SJCRH30 (cell line): ENCODE data around the gene FGF21. TPM values are rescaled to one million over a fixed set of nuclear protein-coding genes. Genes with fewer than 3 reads are reported as not detected.
"Not testable (repeated sequence)": the region's sequence is repeated elsewhere in the genome, so short reads cannot be mapped to it uniquely, and the experiment has no call there.

ENCODE experiments used
- DNase-seq, 2 experiments: peaks; one replicate each; pipeline ENCODE4 v3.0.0-alpha.2; 2015 to 2020
- H3K27ac ChIP-seq: fragments of 250-450 bp; sonication (Bioruptor Pico); 2 replicates; pipeline ENCODE4 v1.5.1; 2020; ENCODE audit warnings: mild to moderate bottlenecking, moderate library complexity
- H3K27me3 ChIP-seq: fragments of 250-450 bp; sonication (Bioruptor Pico); 2 replicates; pipeline ENCODE4 v1.5.1; 2020; ENCODE audit warnings: mild to moderate bottlenecking, moderate library complexity
- H3K36me3 ChIP-seq: fragments of 250-450 bp; sonication (Bioruptor Pico); 2 replicates; pipeline ENCODE4 v1.5.1; 2020; ENCODE audit warnings: mild to moderate bottlenecking, moderate library complexity
- H3K4me1 ChIP-seq: fragments of 250-450 bp; sonication (Bioruptor Pico); 2 replicates; pipeline ENCODE4 v1.5.1; 2020; ENCODE audit warnings: mild to moderate bottlenecking, moderate library complexity
- H3K4me3 ChIP-seq: fragments of 250-450 bp; sonication (Bioruptor Pico); 2 replicates; pipeline ENCODE4 v1.5.1; 2020; ENCODE audit warnings: mild to moderate bottlenecking, moderate library complexity
- H3K9me3 ChIP-seq: fragments of 250-450 bp; sonication (Bioruptor Pico); replicated peaks from 2 replicates; pipeline ENCODE4 v1.5.1; 2020; ENCODE audit warnings: mild to moderate bottlenecking, moderate library complexity
- total RNA-seq: library from RNA; depleted of rRNA; stranded (reverse); fragments of >200 nt; shearing (Covaris generic); gene quantifications from 2 replicates; pipeline ENCODE4 v1.2.3, GENCODE V29; 2014

Gene FGF21
- total RNA-seq, 1 experiment from 2014 or later = not detected

DNA sequence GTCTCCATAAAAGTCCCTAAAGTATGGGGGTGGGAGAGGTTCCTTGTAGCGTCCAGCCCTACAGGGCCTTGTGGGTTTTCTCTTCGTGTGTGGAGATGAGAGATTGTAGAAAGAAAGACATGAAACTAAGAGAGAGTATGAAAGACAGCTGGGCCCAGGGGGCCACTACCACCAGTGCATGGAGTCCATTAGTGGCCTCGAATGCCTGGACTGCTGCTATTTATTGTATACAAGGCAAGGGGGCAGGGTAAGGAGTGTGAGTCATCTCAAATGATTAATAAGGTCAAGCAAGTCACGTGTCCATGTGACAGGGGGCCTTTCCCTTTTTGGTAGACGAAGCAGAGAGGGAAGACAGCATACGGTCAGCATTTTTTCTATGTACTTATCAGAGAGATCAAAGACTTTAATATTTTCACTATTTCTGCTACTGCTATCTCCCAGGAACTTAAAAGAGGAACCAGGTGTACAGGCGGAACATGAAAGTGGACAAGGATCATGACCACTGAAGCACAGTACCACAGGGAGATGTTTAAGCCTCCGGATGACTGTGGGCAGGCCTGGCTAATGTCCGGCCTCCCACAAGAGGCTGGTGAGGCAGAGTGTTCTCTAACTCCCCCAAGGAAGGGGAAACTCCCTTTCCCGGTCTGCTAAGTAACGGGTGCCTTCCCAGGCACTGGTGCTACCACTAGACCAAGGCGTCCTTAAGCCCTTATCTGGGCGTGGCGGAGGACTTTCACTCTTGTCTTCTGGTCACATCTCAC lies 25.5 kb downstream of the FGF21 start:
- peak; percentile 26 to 42 for DNase-seq
- no peak overlapping the region for H3K4me3 ChIP-seq

DNA sequence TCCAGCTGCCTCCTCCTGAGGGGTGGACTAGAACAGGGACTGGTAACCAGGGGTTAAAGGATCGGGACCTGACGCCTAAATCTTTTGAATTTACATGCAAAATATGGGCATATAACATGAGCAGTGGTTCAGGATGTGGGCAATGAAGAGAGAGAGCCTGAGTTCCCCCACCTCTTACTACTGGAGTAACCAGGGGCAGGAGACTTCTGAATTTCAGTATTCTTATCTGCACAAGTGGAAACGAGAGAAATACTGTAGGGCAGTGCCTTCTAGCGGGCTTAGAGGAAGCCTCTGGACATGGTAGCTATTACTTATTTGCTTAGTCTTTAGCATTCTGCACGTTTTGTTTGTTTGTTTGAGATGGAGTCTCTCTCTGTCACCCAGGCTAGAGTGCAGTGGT lies 29.2 kb downstream of the FGF21 start:
- H3K27ac ChIP-seq = no peak overlapping the region
- H3K27me3 ChIP-seq = peaks cover 3% of the 10 kb centered on the region; the same call in 1 of the 2 replicates
- peak in 1 of 2 experiments; percentile 44 for DNase-seq
- H3K4me3 ChIP-seq = no peak overlapping the region
- no peaks in the 10 kb centered on the region for H3K36me3 ChIP-seq
- H3K4me1 ChIP-seq = 0 out of 2 replicates have a peak, but pooled peaks cover 8% of the 10 kb centered on the region
- no peaks in the 10 kb centered on the region for H3K9me3 ChIP-seq

More for the DNA sequence above, 25.5 kb downstream of the FGF21 start:
- no peak overlapping the region for H3K27ac ChIP-seq
- H3K27me3 ChIP-seq = peaks cover 3% of the 10 kb centered on the region; the same call in 1 of the 2 replicates
- H3K4me1 ChIP-seq = 0 out of 2 replicates have a peak, but pooled peaks cover 8% of the 10 kb centered on the region
- H3K9me3 ChIP-seq = no peaks in the 10 kb centered on the region
- H3K36me3 ChIP-seq = no peaks in the 10 kb centered on the region

DNA sequence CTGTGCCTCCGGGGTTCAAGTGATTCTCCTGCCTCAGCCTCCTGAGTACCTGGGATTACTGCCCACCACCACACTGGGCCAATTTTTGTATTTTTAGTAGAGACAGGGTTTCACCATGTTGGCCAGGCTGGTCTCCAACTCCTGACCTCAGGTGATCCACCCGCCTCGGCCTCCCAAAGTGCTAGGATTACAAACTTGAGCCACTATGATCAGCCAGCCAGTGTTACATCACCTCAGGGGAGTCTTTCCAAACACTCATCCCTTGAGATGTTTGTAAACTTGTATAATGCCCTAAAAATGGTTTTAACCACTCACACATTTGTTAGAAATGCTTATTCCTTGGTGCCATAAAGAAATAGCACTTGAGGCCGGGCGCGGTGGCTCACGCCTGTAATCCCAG lies 31.1 kb downstream of the FGF21 start:
- H3K36me3 ChIP-seq, DNase-seq, H3K9me3 ChIP-seq, H3K27ac ChIP-seq, H3K4me1 ChIP-seq, H3K4me3 ChIP-seq, H3K27me3 ChIP-seq: not testable (repeated sequence)

DNA sequence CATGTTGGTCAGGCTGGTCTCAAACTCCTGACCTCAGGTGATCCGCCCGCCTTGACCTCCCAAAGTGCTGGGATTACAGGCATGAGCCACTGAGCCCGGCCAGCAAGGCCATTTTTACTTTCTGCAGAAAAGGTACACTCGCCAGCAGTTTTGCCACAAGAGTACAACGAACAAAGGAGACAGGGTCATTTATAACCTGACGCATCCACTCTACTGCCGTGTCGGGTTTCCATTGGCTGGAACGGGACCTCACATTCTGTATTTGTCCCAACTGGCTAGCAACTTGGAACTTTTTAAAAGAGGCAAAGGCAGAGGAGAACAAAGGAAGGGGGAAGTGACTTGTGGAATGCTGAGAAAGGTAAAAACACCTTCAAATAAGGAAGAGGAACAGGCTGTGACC lies 32.0 kb downstream of the FGF21 start:
- not testable (repeated sequence) for H3K27me3 ChIP-seq, H3K36me3 ChIP-seq, H3K9me3 ChIP-seq, H3K4me3 ChIP-seq, DNase-seq, H3K27ac ChIP-seq, H3K4me1 ChIP-seq

DNA sequence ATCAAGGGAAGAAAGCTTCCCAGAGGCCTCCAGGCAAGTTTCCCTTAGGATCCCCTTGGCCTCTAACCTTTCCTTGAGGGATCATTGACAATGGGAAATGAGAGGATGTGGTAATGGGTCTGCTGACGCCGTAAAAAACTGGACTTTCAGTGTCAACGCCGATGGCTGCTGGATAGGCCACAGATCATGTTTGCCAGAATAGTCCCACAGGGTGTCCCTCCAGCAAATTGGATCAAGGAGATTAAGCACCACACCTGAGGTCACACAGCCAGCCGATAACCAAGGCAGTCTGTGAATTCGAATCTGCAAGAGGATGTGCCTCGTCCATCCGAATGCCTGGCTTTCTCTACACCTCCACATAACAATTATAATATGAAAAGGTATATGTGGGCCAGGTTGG lies 37.9 kb downstream of the FGF21 start:
- H3K4me1 ChIP-seq = peaks cover 5% of the 10 kb centered on the region
- H3K27ac ChIP-seq = no peak overlapping the region
- DNase-seq = no peak
- H3K4me3 ChIP-seq = no peak overlapping the region
- H3K9me3 ChIP-seq = no peaks in the 10 kb centered on the region
- no peaks in the 10 kb centered on the region for H3K36me3 ChIP-seq
- no peaks in the 10 kb centered on the region for H3K27me3 ChIP-seq

DNA sequence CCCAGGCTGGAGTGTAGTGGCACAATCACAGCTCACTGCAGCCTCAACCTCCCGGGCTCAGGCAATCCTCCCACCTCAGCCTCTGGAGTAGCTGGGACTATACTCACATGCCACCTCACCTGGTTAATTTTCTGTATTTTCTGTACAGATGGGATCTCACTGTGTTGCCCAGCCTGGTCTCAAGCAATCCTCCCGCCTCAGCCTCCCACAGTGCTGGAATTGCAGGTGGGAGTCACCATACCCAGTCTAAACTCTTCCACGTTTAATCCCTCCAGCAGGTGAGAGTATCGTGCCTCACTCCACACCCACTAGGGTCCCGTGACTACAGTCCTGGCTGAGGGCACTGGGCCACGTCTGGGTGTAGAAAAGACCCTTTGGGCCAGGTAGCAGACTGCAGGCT lies 39.0 kb downstream of the FGF21 start:
- Histone ChIP-seq H3K4me1 (peaks cover 15% of the 10 kb centered on the region), H3K27ac (no peak overlapping the region), H3K9me3 (no peaks in the 10 kb centered on the region), H3K27me3 (no peaks in the 10 kb centered on the region), H3K36me3 (no peaks in the 10 kb centered on the region), H3K4me3 (no peak overlapping the region)
- no peak for DNase-seq

DNA sequence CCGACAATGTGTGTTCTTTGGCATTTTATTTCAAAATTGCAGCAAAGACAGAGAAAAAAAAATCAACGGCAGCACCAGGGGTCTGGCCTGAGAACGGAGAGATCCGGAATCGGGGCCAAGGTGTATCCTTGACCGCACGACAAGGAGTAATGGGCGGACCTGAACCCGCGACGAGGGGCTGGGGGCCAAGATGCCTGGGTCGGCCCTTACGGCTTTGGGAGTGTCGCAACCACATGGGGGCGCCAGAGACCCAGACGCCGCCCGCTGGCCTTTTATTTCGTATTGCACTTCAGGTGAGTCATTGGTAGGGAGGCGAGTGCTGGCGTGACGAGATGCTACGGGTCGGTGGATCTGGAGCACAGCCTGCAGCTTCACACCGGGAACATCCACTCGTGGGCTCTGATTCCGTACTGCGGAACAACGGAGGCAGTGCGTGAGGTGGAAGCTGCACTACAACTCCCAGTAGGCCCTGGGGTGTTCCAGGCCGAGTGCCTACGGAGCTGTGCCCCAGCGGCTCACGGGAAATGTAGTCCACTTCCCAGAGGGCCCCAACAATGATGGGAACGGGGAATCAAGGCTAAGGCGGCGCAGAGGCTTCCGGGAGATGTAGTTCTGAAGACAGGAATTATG lies 39.8 kb downstream of the FGF21 start:
- Histone ChIP-seq H3K9me3 (no peaks in the 10 kb centered on the region), H3K4me1 (peaks cover 22% of the 10 kb centered on the region), H3K27ac (peak overlapping the region; percentile 22), H3K4me3 (peak overlapping the region; percentile 56), H3K27me3 (no peaks in the 10 kb centered on the region), H3K36me3 (no peaks in the 10 kb centered on the region)
- DNase-seq = peak; percentile 91 to 95

DNA sequence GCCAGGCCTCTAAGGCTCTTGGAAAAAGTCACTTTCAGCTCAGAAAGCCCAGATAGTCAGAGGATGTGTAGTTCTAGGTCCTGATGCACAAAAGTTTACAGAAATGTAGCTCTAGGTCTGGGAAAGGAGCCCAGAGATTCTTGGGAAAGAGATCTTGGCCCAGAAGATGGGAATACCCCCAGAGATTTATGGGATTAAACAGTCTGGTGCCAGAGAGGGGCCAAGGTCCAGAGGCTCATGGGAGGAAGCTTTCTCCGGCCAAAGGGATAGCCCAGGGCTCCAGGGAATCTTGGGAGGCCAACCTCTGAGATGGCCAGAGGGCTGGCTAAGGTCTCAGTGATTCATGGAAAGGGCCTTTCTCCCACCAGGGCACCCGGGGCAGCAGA lies 40.4 kb downstream of the FGF21 start:
- Histone ChIP-seq H3K27me3 (no peaks in the 10 kb centered on the region), H3K9me3 (no peaks in the 10 kb centered on the region), H3K36me3 (no peaks in the 10 kb centered on the region), H3K4me1 (peaks cover 22% of the 10 kb centered on the region), H3K27ac (peak overlapping the region; percentile 22), H3K4me3 (no peak overlapping the region)
- no peak for DNase-seq

DNA sequence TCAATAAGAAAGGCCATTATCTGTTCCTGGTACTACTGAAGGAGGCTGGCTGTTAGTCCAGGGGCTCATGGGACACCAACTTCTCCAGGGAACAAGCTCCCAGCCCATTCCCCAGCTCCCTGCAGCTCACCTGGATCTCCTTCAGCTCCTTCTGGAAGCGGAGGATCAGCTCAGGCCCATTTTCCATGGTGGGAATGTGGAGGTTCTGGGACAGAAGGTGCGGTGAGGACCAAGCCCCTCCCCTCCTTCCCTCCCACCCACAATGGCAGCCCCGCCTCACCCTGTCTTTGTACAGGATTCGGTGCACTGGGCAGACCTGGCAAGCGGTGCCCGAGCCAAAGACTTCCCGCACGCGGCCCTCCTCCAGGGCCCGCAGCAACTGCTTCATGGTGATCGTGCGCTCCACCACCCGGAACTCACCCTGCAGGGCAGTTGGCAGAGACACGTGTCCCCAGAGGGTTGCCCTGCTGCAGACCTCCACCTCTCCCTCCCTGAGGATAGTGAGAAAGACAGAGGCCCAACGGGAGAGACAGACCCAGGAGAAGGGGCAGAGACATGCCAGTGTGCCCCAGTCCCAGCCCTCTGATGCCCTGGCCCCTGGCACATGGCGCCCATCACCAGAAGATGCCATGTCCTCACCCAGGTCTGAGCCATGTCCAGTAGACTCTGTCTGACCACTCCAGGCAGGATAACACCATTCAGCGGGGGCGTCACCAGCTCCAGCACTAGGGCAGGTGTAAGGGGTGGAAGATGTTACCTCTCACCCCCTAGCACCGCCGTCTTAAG lies 41.2 kb downstream of the FGF21 start:
- H3K4me3 ChIP-seq = no peak overlapping the region
- H3K4me1 ChIP-seq = peaks cover 22% of the 10 kb centered on the region
- no peaks in the 10 kb centered on the region for H3K27me3 ChIP-seq
- DNase-seq = no peak
- H3K36me3 ChIP-seq = no peaks in the 10 kb centered on the region
- no peaks in the 10 kb centered on the region for H3K9me3 ChIP-seq
- H3K27ac ChIP-seq = no peak overlapping the region

DNA sequence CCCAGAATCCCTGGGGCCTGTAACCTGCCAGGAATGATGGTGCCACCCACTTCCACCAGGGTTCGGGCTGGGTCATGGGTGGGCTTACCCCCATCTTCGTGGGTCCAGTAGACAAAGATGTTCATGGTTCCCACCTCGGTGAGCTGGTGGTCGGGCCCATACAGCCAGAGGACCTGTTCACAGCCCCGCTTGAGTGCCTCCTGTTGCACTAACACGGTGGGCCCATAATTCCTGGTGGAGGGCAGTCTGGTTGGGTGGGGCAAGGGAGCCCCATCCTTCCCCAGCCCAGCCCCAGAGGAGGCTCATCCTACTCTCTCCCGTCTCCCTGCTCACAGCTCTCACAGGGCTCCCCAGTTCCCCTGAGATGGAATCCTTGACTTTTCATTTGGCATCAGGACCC lies 41.8 kb downstream of the FGF21 start:
- no peak for DNase-seq
- peaks cover 22% of the 10 kb centered on the region for H3K4me1 ChIP-seq
- no peak overlapping the region for H3K27ac ChIP-seq
- H3K36me3 ChIP-seq = no peaks in the 10 kb centered on the region
- no peak overlapping the region for H3K4me3 ChIP-seq
- H3K27me3 ChIP-seq = no peaks in the 10 kb centered on the region
- H3K9me3 ChIP-seq = no peaks in the 10 kb centered on the region

DNA sequence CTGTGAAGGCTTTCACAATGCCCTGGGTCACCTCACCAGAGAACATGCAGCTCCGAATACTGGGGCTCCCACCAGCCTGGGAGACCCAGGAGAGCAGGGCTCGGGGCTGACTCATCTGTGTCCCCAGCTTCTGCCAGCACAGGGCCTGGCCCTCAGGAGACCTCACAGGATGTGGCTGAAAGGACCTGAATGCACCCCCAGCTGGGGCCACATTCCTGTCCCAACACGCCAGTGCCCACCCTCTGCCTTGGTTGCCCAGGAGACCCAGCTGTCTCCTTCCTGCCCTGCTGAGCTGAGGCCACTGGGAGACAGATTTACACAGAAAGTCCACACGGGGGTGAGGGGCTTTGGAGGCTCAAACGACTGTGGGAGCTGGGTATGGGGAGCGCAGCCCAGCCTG lies 43.6 kb downstream of the FGF21 start:
- peaks cover 22% of the 10 kb centered on the region for H3K4me1 ChIP-seq
- H3K9me3 ChIP-seq = no peaks in the 10 kb centered on the region
- H3K27ac ChIP-seq = peak overlapping the region; percentile 75
- no peaks in the 10 kb centered on the region for H3K36me3 ChIP-seq
- peak; percentile 87 to 88 for DNase-seq
- no peak overlapping the region for H3K4me3 ChIP-seq
- H3K27me3 ChIP-seq = no peaks in the 10 kb centered on the region

DNA sequence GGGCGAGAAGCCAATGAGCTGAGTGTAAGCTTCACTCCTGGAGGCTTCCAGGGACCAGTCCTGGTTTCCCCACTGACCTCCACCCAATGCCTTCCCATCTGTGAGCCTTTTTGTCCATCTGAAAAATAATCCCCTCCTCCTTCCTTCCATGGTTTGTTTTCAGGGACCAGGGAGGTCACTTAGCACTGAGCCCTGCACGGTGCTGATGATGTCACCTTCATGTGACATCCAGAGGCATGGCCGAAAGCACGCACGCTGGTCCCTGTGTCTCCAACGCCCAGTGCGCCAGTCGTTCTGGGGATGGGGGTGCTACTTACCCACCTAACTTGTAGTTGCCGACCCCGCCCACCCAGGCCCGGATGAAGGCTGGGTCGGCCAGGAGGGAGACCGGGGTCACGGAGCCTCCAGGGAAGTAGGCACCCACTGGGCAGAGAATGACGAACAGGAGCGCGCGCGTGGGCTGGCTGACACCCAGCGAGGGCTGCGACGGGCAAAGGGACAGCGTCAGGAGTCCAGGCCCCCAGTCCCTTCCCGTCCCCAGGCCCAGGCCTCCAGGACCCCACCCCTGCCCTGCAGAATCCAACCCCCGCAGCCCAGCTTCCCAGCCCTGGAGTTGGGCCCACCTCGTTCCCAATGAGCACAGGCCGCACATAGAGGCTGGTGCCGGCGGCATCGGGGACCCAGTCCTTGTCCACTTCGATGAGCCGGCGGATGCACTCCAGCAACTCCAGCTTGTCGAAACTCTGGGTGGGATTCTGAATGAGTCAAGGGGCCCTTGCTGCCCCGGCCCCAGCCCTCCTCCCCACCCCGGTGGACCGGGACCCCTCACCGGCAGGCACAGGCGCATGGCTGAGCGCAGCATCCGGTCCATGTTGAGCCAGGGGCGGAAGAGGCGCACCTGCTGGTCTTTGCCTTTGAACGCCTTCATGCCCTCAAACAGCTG lies 44.3 kb downstream of the FGF21 start:
- Histone ChIP-seq H3K27ac (peak overlapping the region; percentile 75), H3K36me3 (no peaks in the 10 kb centered on the region), H3K27me3 (no peaks in the 10 kb centered on the region), H3K9me3 (no peaks in the 10 kb centered on the region), H3K4me1 (peaks cover 22% of the 10 kb centered on the region), H3K4me3 (no peak overlapping the region)
- DNase-seq = no peak

DNA sequence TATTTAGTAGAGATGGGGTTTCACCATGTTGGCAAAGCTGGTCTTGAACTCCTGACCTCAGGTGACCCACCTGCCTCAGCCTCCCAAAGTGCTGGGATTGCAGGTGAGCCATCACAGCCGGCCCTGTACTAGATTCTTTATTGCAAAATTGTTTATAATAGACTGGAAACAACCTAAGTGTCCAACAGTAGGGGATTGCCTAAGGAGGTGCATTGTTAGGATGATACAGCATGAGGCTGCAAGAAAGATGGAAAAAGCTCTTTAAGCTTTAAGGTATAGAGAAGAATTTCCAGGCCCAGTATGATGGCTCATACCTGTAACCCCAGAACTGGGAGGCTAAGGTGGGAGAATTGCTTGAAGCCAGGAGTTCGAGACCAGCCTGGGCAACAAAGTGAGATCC lies 47.3 kb downstream of the FGF21 start:
- H3K4me3 ChIP-seq = no peak overlapping the region
- H3K27ac ChIP-seq = no peak overlapping the region
- no peaks in the 10 kb centered on the region for H3K36me3 ChIP-seq
- no peaks in the 10 kb centered on the region for H3K27me3 ChIP-seq
- peaks cover 19% of the 10 kb centered on the region for H3K4me1 ChIP-seq
- H3K9me3 ChIP-seq = no peaks in the 10 kb centered on the region
- DNase-seq = no peak

DNA sequence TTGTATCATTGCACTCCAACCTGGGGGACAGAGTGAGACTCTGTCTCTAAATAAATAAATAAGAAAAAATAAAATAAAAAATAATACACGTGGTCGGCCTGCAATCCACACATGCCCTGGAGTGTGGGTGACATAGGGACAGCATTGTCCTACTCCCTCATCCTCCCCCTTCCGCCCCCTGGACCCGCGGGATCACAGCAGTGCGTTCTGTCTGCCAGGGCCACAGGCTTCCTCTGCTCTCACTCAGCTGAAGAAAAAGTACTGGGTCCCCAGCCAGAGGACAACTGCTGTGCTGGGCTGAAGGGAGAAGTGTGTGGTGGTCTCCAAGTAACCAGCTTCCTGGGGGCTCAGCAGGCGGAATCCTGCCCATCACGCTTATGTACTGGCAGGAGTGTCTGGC lies 49.2 kb downstream of the FGF21 start:
- H3K36me3 ChIP-seq = no peaks in the 10 kb centered on the region
- H3K27me3 ChIP-seq = no peaks in the 10 kb centered on the region
- H3K4me3 ChIP-seq = no peak overlapping the region
- H3K9me3 ChIP-seq = no peaks in the 10 kb centered on the region
- H3K27ac ChIP-seq = no peak overlapping the region
- DNase-seq = no peak
- peaks cover 5% of the 10 kb centered on the region for H3K4me1 ChIP-seq
